ENCODE data around the gene USP28. TPM values are rescaled to one million over a fixed set of nuclear protein-coding genes. Genes with fewer than 3 reads are reported as not detected.

USP28 gene
- total and polyA plus RNA-seq, 2 of the 8 experiments (the other 6 are each of a cell fraction or from before 2014, with no cell fraction given): 82.6 to 119 TPM

GRCh38 chr11:113831314-113831713 is 44.1 kb downstream of the USP28 start:
- ChIA-PET CTCF (ENCODE audit: partially characterized antibody) (interaction anchor here (1.5 kb wide), 1 partner anchor 19 kb away, joined by 5 read pairs; no protein-coding TSS in a partner anchor), POLR2A (ENCODE audit: partially characterized antibody) (interaction anchor here (1.2 kb wide), 1 partner anchor 12 kb away, joined by 3 read pairs; no protein-coding TSS in a partner anchor)
- no peak overlapping the region for H2BK5ac ChIP-seq (ENCODE audit: low read depth, low read length)
- H4K8ac ChIP-seq (ENCODE audit: extremely low read depth, insufficient read depth, low read length): no peak overlapping the region
- no peak for DNase-seq (ENCODE audit: low read depth in 1 of 2, low spot score in 2 of 2)
- H2AFZ ChIP-seq (ENCODE audit: low read length): no peak overlapping the region
- no peak overlapping the region for H3K18ac ChIP-seq (ENCODE audit: extremely low read depth, low read length)
- H4K91ac ChIP-seq (replicated peaks; ENCODE audit: insufficient read length, low read length): no peak overlapping the region
- no peak overlapping the region for H4K5ac ChIP-seq (ENCODE audit: insufficient read length, low read depth, low read length)
- H3K27ac ChIP-seq (ENCODE audit: low read depth, low read length): no peak overlapping the region
- no peak overlapping the region for H3K14ac ChIP-seq (ENCODE audit: insufficient read length)
- H2BK15ac ChIP-seq (ENCODE audit: low read length): no peak overlapping the region
- no peak for FAIRE-seq
- 95% methylated on average over 4 of the region's 4 CpGs; no CpG with 5 or more reads in 1 of the 2 experiments for WGBS, 2 experiments (ENCODE audit: extremely low coverage in 1 of 2, insufficient coverage in 1 of 2, insufficient read length in 1 of 2, insufficient replicate concordance in 2 of 2, low coverage in 1 of 2, low lambda C conversion rate in 2 of 2, missing lambda C conversion rate in 1 of 2)
- no peak overlapping the region for H2BK12ac ChIP-seq (ENCODE audit: low read depth, low read length)
- no peak overlapping the region for H2AK5ac ChIP-seq (ENCODE audit: low read depth, low read length)
- no peak overlapping the region for H3K4me3 ChIP-seq (ENCODE audit: extremely low read depth in 1 of 4, insufficient read depth in 2 of 4, low read depth in 3 of 4, low read length in 4 of 4)
- no peaks in the 10 kb centered on the region for H3K23me2 ChIP-seq (ENCODE audit: low read depth, low read length)
- no peaks in the 10 kb centered on the region for H3K4me1 ChIP-seq (replicated peaks in 1 of 4; ENCODE audit: control insufficient read depth in 3 of 4, insufficient read depth in 4 of 4, low read length in 3 of 4)
- no peak overlapping the region for H3K4ac ChIP-seq (replicated peaks; ENCODE audit: insufficient read length, low read depth, low read length)
- peaks cover 0 to 4% of the 10 kb centered on the region in 2 experiments for H4K20me1 ChIP-seq (replicated peaks in 1 of 2; ENCODE audit: control insufficient read depth in 1 of 2, insufficient read depth in 2 of 2, low read length in 2 of 2)
- no peak overlapping the region for H3K56ac ChIP-seq (replicated peaks; ENCODE audit: insufficient read length, low read depth, low read length)
- H2BK20ac ChIP-seq (ENCODE audit: low read length): no peak overlapping the region
- no peaks in the 10 kb centered on the region for H3K9me3 ChIP-seq (ENCODE audit: insufficient read depth in 2 of 2, low read depth in 1 of 2, low read length in 1 of 2)
- H3K79me2 ChIP-seq (ENCODE audit: control insufficient read depth in 1 of 2, insufficient read depth in 2 of 2, low read length in 2 of 2): peaks cover 0 to 8% of the 10 kb centered on the region in 2 experiments; a peak in 1 of 4 replicates
- no peak overlapping the region for H2BK120ac ChIP-seq (replicated peaks; ENCODE audit: low read depth, low read length)
- no peaks in the 10 kb centered on the region; the same call in 1 of the 2 replicates for H3K79me1 ChIP-seq (ENCODE audit: low read depth, low read length)
- H3K23ac ChIP-seq (ENCODE audit: insufficient read length): no peak overlapping the region
- no peak overlapping the region for H3K4me2 ChIP-seq (ENCODE audit: insufficient read depth in 1 of 2, low read depth in 2 of 2, low read length in 2 of 2)
- no peaks in the 10 kb centered on the region for H3K27me3 ChIP-seq (replicated peaks in 1 of 4; ENCODE audit: control insufficient read depth in 3 of 4, extremely low read depth in 1 of 4, insufficient read depth in 3 of 4, low read length in 3 of 4)
- H3K36me3 ChIP-seq (ENCODE audit: control insufficient read depth in 2 of 4, insufficient read depth in 4 of 4, low read length in 3 of 4): peaks cover 16 to 71% (median 44%) of the 10 kb centered on the region in 4 experiments
- H3K9ac ChIP-seq (replicated peaks in 1 of 4; ENCODE audit: extremely low read depth in 1 of 4, low read depth in 3 of 4, low read length in 3 of 4): no peak overlapping the region
- no peak for TF ChIP-seq TCF12 (IDR thresholded peaks at IDR 0.05; ENCODE audit: low read depth, low read length)
- TF ChIP-seq CHD2 (IDR thresholded peaks at IDR 0.05; ENCODE audit: low read length): no peak
- no peak for TF ChIP-seq SRF (IDR thresholded peaks at IDR 0.05; ENCODE audit: low read depth, low read length)
- TF ChIP-seq CBX5 (IDR thresholded peaks at IDR 0.05; ENCODE audit: low read depth, low read length): no peak
- no peak for TF ChIP-seq TBP (IDR thresholded peaks at IDR 0.05; ENCODE audit: low read depth, low read length)
- TF ChIP-seq SP2 (IDR thresholded peaks at IDR 0.05; ENCODE audit: low read length): no peak
- TF ChIP-seq TAF7 (optimal IDR thresholded peaks at IDR 0.05; ENCODE audit: borderline replicate concordance, low read depth, low read length): no peak
- no peak for TF ChIP-seq KDM1A (IDR thresholded peaks at IDR 0.05; ENCODE audit: borderline replicate concordance, low read length)
- TF ChIP-seq MAX (IDR thresholded peaks at IDR 0.05): no peak
- TF ChIP-seq EP300 (IDR thresholded peaks at IDR 0.05; ENCODE audit: borderline replicate concordance in 1 of 2, low read depth in 2 of 2, low read length in 2 of 2): no peak
- TF ChIP-seq BCL11A (IDR thresholded peaks at IDR 0.05; ENCODE audit: low read depth in 2 of 2, low read length in 2 of 2): no peak
- no peak for TF ChIP-seq E2F6 (IDR thresholded peaks at IDR 0.05)
- no peak for TF ChIP-seq MAFK (IDR thresholded peaks at IDR 0.05; ENCODE audit: low read depth, low read length)
- no peak for TF ChIP-seq ASH2L (IDR thresholded peaks at IDR 0.05; ENCODE audit: low read length)

Measured in H1 (cell line).